Amygdala (tissue), 56 donors: ENCODE data around the gene CEACAM8.
A peak's percentile ranks its signal among the peaks of the same experiment; 100 is the strongest.
"Not testable (repeated sequence)": the region's sequence is repeated elsewhere in the genome, so short reads cannot be mapped to it uniquely, and the experiment has no call there.

Source experiments
- DNase-seq, 56 donors: peaks; one replicate each; lab custom pipeline; 2025; lab: John Stamatoyannopoulos, UW

The CEACAM8 gene

GRCh38 chr19:42594617-42595489 lies at the start of gene CEACAM8:
Gene CEACAM8, minus strand, starts transcription at chr19:42594924. Its CDS starts 96 bp downstream, at chr19:42594828.
- DNase-seq: no peak

- not testable (repeated sequence) for DNase-seq
Observed at GRCh38 chr19:42639324-42640092, 44.8 kb upstream of the CEACAM8 start.

- no peak for DNase-seq
Observed at GRCh38 chr19:42635233-42635539, 40.5 kb upstream of the CEACAM8 start.

GRCh38 chr19:42634409-42635232 lies 39.9 kb upstream of the CEACAM8 start:
- DNase-seq: peak in 2 of 56 donors; percentile 5 to 16

- DNase-seq: no peak
Observed at GRCh38 chr19:42629191-42629590, 34.5 kb upstream of the CEACAM8 start.

GRCh38 chr19:42628411-42629140 lies 33.9 kb upstream of the CEACAM8 start:
- DNase-seq: no peak

GRCh38 chr19:42627916-42628315 lies 33.2 kb upstream of the CEACAM8 start:
- no peak for DNase-seq

GRCh38 chr19:42626181-42626580 lies 31.5 kb upstream of the CEACAM8 start:
- no peak for DNase-seq

GRCh38 chr19:42619271-42619670 lies 24.5 kb upstream of the CEACAM8 start:
- no peak for DNase-seq

GRCh38 chr19:42613666-42614065 lies 18.9 kb upstream of the CEACAM8 start:
- no peak for DNase-seq

GRCh38 chr19:42610401-42610915 lies 15.7 kb upstream of the CEACAM8 start:
- not testable (repeated sequence) for DNase-seq

- peak in 33 of 56 donors; percentile 5 to 71 (median 36) for DNase-seq
Observed at GRCh38 chr19:42606660-42607351, 12.1 kb upstream of the CEACAM8 start.

GRCh38 chr19:42601811-42602443 lies 7.2 kb upstream of the CEACAM8 start:
- DNase-seq: no peak

GRCh38 chr19:42596391-42597072 lies 1.8 kb upstream of the CEACAM8 start:
- DNase-seq: peak in 20 of 56 donors; percentile 1 to 50 (median 8)

GRCh38 chr19:42595550-42596172 lies 937 bp upstream of the CEACAM8 start:
- DNase-seq: no peak

GRCh38 chr19:42589792-42590191 lies 4.9 kb downstream of the CEACAM8 start:
- no peak for DNase-seq

- no peak for DNase-seq
Observed at GRCh38 chr19:42584466-42584865, 10.3 kb downstream of the CEACAM8 start.

- no peak for DNase-seq
Observed at GRCh38 chr19:42577016-42577415, 17.7 kb downstream of the CEACAM8 start.
